AG08396 (cell line): Measurements from ENCODE around the gene LARGE1.
"Not testable (repeated sequence)": the region's sequence is repeated elsewhere in the genome, so short reads cannot be mapped to it uniquely, and the experiment has no call there.

Experiments
- DNase-seq: peaks from one replicate; pipeline ENCODE4 v3.0.0; 2012; ENCODE audit warnings: low spot score, mixed read lengths

The LARGE1 gene

DNA sequence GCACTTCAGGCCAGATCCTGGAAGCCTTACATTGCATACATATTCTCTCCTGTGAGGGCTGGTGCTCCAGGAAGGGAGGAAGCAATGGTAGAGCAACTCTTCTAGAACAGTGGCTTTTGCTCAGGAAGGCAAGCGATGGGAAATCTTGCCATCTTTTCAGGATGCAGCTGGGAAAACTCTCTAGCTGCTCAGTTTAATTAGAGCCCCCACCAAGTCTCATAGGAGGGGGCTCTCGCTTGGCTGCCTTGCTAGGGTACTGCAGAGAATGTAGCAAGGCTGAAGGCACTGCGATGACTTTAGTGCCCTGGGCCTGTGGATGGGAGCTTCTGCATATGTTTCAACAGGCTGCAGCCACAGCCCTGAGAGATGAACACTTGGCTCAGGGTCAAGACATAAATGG lies 504.9 kb downstream of the LARGE1 start:
- no peak for DNase-seq

- no peak for DNase-seq
These were observed 511.2 kb downstream of the LARGE1 start for GRCh38 chr22:33409079-33409478.

- no peak for DNase-seq
These were observed 515.1 kb downstream of the LARGE1 start for GRCh38 chr22:33405194-33405593.

DNA sequence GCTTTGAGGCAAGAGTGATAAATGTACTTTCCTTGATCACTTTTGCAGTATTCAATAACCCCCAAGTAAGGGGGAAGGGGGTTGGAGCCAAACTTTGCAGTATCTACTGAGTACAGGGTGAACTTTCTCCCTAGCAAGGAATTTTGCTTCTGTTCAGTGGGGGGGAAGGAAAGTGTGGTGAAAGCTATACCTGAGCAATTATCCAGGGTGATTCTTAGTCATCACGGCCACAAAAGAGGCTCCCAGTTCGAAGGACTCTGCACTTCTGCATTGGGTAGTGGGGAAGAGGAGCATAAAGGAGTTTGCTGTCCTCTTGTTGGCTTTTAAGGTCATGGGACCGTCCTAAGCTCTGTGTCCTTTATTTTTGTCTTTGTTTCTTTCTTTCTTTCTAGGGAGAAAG lies 515.6 kb downstream of the LARGE1 start:
- no peak for DNase-seq

GRCh38 chr22:33402325-33402724 lies 518.0 kb downstream of the LARGE1 start:
- no peak for DNase-seq

DNA sequence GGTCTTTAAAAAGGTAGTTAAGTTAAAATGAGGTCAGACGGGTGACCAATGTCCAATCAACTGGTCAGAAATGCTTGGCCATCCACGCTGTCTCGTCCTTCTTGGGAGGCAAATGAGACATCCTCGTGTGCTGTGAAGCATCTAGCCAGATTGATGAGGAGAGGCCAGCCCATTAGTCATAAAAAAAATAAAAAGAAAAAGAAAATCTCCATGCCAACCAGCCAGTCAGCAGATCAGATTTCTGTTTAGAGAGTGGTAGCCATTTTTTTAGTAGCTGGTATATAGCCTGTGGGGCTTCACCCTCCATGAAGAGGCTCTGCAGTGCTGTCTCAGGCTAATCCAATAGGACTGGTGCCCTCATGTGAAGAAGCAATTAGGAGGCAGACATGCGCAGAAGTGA lies 519.0 kb downstream of the LARGE1 start:
- peak; percentile 58 for DNase-seq

GRCh38 chr22:33400891-33401290 lies 519.4 kb downstream of the LARGE1 start:
- no peak for DNase-seq

DNA sequence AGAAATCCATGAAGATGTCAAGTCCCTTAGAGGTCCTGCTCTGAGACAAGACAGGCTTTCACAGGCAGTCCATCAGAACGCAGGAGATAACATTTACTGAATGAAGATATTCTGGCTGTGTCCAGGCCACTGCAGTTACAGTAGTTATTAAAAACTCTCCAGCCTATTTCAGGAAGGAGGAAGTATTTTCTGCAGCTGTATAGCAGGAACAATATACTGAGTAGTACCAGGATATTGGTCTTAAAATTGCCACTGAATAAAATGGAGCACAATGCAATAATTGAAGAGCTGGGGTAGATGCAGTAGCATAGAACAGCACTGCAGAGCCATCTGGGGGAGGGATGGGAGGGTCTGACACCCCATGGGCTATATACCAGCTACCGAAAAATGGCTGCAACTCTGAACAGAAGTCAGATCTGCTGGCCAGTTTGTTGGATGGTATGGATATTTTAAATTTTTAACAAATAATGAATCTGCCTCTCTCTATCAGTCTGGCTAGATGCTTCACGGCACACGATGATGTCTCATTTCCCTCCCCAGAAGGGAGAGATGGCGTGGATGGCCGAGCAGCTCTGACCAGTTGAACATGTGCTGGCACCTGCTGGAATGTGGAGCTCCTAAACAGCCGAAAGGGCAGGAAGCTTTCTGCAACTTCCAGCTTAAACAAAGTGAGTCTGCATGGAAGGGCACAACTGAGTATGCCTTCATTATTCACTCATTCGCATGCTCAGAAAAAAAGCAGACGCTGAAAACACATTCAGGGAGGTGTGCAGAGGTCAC lies 520.0 kb downstream of the LARGE1 start:
- no peak for DNase-seq

DNA sequence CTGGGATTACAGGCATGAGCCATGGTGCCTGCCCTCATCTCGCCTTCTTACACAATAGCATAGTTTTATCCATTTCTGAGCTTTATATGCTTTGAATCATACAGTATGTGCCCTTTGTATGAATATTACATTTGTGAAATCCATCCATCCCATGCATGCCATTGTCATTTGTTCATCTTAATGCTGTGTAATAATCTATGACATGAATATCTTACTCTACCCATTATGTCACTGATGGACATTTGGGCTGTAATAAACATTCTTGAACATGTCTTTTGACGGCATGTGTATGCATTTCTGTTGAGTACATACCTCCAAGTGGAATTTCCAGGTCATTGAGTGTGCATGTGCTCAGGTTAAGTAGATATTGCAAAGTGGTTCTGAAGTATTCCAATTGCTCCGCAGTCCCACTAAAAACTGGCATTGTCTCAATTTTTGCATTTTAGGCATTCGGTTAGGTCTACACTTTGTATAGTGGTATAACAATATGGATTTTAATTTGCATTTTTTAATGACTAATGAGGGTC lies 522.8 kb downstream of the LARGE1 start:
- DNase-seq, result no peak

DNA sequence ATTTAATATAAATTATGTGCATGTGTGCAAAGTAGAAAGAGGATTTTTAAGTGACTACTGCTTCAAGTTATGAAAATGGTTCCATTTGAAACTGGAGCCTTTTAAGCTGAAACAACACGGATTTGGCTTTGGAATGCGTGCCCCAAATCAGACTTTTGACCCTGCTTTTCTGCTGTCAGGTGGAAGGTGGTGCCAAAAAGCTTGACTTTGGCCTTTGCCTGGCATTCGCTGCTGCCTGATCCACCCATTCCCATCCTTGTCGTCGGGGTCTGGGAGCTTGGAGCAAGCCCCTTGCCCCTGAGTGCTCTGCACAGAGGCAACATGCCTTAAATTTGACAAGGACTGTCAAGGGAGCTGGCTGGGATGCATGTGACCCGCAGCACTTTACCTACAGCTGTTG lies 526.8 kb downstream of the LARGE1 start:
- DNase-seq, result no peak

- DNase-seq, result no peak
These were observed 529.0 kb downstream of the LARGE1 start for GRCh38 chr22:33391298-33391697.

DNA sequence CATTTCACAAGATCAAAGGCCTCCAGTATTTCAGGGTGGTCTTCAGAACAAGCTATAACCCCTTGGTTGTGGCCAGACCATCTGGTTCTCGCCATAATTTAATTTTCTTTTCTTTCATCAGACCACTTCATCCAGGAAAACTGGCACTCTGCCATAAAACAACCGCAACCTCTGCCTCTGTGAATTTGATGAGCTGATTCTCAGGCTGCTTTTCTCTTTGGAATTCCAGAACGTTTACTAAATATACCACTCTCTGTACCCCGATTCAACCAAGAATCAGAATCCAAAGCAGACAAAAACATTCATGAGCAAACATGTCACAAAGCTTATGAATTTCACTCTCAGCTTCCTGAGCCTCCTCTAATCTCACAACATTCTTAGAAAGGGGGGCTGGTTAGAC lies 530.3 kb downstream of the LARGE1 start:
- no peak for DNase-seq

GRCh38 chr22:33386270-33386669 lies 534.0 kb downstream of the LARGE1 start:
- no peak for DNase-seq

DNA sequence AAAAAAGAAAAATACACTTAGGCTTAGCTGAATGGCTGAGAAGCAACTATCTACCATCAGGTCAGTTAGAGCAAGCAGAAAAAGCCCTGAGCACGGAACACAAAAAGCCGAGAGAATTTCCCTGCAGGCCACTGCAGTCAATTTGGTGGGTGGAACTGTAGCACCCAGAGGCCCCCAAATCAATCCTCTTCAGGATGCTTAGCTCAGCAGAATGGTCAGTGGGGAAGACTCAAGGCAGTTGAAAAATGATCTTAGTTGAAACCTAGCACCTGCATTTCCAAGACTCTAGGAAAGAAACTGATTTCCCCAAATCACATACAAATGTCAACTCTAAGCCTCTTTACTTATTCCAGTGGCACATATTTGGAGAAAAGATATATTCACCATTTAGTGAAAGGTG lies 534.7 kb downstream of the LARGE1 start:
- DNase-seq, result no peak

DNA sequence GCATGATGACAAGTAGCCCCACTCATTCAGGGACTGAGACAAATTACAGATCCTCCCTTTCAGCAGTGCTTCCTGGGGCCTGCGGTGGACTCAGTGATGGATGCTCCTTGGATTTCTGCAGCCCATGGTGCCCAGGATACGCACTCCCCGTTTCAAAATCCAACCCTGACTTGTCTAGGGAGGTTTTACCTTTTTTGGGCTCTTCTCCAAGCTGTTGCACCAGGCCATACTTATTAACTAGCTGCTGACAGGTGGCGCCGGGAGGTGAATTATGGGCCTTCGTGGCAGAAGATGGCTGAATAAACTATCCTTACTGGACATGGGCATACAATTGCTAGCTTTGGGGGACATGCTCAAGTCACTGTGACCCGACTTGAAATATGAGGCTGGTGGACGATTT lies 537.8 kb downstream of the LARGE1 start:
- no peak for DNase-seq

- no peak for DNase-seq
These were observed 538.5 kb downstream of the LARGE1 start for GRCh38 chr22:33381531-33382406.

GRCh38 chr22:33380789-33381530 lies 539.3 kb downstream of the LARGE1 start:
- peak; percentile 72 for DNase-seq

DNA sequence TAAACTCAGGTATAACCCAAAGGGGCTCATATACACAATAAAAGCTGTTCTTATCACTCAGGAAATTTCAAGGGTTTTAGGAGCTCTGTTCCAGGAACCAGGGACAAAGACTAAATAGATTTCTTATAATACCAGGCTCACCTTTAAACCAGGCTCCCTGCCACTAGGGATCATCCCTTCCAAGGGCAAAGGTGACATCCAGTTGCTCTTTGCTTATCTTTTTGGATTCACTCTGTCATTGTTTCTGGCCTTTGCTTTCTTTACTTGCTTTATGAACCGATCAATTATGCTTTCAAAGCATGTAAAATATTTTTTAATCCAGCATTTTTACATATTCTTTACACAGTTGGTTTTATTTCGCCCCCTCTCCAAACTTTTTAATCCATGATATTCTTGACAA lies 540.4 kb downstream of the LARGE1 start:
- DNase-seq, result no peak

GRCh38 chr22:33372875-33373274 lies 547.4 kb downstream of the LARGE1 start:
- DNase-seq, result no peak

GRCh38 chr22:33363256-33363655 lies 557.0 kb downstream of the LARGE1 start:
- DNase-seq, result not testable (repeated sequence)

DNA sequence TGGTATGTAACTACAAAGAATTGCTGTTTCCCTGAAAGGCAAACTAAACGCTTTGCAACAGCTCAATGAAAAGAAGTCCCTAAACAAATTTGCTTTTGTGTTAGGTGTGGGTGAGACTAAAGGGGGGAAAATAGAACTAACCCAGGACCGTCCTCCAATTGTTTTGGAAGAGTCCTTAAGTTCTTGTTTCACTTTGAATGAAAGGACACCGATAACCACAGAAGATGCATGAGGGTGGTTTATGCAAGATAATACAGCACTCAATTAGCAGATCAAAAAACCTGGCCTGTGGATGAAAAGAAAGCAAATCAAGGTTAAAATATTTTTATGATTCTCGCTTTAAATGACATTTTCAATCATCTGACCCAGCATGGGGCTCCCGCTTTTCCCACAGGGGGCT lies 557.6 kb downstream of the LARGE1 start:
- DNase-seq, result no peak

- DNase-seq, result peak; percentile 16
These were observed 558.7 kb downstream of the LARGE1 start for GRCh38 chr22:33361581-33361980.
